Measurements from ENCODE around the gene NOTCH1. TPM values are rescaled to one million over a fixed set of nuclear protein-coding genes. Genes with fewer than 3 reads are reported as not detected.

Gene NOTCH1
- total RNA-seq, 2 donors from 2014 or later: 23.4 to 24.2 TPM

DNA sequence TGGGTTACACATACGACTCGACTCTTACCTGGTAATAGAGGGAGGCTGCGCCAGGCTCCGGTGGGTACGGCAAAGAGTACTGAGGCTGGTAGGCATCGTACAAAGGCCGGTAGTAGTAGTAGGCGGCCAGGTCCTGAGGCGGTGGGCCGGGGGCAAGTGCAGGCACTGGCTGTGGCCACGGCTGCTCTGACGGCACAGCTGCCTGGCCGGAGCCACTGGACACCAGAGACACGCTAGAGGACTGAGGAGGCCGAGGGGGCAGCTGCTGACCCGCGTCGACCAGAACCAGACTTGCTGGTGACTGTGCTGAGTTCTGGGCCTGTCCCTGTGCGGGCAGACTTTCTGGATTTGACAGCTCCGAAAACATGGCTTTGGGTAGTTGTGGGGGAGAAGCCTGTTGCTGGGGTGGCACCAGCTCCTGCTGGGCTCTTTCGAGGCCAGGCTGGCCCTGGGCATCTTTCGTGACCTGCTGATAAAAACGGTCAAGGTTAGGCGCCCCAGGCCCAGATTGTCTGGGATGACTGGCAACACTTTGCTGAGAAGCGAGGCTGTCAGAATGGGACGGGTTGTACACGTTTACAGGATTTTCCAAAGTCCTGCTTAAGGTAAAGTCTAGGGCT, 71.7 kb downstream of the NOTCH1 start:
- H3K27me3 ChIP-seq (ENCODE audit: control insufficient read depth, insufficient read depth, low read length, poor library complexity, severe bottlenecking): no peaks in the 10 kb centered on the region
- no peak overlapping the region for H3K27ac ChIP-seq (ENCODE audit: low read depth, low read length)
- H3K4me3 ChIP-seq (ENCODE audit: low read length): no peak overlapping the region
- TF ChIP-seq, protein P1, sequence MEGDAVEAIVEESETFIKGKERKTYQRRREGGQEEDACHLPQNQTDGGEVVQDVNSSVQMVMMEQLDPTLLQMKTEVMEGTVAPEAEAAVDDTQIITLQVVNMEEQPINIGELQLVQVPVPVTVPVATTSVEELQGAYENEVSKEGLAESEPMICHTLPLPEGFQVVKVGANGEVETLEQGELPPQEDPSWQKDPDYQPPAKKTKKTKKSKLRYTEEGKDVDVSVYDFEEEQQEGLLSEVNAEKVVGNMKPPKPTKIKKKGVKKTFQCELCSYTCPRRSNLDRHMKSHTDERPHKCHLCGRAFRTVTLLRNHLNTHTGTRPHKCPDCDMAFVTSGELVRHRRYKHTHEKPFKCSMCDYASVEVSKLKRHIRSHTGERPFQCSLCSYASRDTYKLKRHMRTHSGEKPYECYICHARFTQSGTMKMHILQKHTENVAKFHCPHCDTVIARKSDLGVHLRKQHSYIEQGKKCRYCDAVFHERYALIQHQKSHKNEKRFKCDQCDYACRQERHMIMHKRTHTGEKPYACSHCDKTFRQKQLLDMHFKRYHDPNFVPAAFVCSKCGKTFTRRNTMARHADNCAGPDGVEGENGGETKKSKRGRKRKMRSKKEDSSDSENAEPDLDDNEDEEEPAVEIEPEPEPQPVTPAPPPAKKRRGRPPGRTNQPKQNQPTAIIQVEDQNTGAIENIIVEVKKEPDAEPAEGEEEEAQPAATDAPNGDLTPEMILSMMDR (conservative IDR thresholded peaks at IDR 0.05): no peak
- H3K27ac Mint-ChIP-seq: no peak overlapping the region
- no peak overlapping the region for H3K4me3 Mint-ChIP-seq
- no peaks in the 10 kb centered on the region for H3K9me3 ChIP-seq (ENCODE audit: control insufficient read depth, low read length)
- H3K9me3 Mint-ChIP-seq: no peaks in the 10 kb centered on the region
- H3K27me3 Mint-ChIP-seq (ENCODE audit: insufficient read depth): no peaks in the 10 kb centered on the region
- peaks cover 62% of the 10 kb centered on the region for H3K36me3 Mint-ChIP-seq (ENCODE audit: low read depth)
- 92% methylated on average over 21 to 27 of the region's 27 CpGs for WGBS, 2 experiments (ENCODE audit: insufficient coverage in 1 of 2, insufficient read length in 1 of 2)
- no peaks in the 10 kb centered on the region for H3K4me1 ChIP-seq (ENCODE audit: control insufficient read depth, insufficient read depth, low read length)
- no peak for DNase-seq
- peaks cover 97% of the 10 kb centered on the region for H3K36me3 ChIP-seq (ENCODE audit: control insufficient read depth, insufficient read depth, low read length)
- no peaks in the 10 kb centered on the region for H3K4me1 Mint-ChIP-seq
- H3K9ac ChIP-seq (ENCODE audit: extremely low read depth, low read length, poor library complexity, severe bottlenecking): no peak overlapping the region

DNA sequence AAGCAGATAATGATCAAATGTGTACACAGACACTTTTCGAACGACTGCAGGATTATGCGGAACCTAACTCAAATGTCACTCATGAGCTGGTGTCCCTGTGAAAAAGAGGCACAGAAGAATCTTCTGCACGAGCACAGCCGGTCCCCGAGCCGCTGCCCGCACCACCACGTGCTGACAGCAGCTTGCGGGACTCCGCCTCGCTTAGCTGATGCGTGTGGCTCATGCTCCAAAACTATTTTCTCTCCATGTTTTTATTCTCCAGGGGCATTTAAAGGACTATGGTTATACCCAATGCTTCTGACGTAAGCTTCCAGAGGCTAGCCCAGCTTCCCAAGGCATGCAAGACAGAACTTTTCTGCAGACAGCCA, 72.5 kb downstream of the NOTCH1 start:
- Mint-ChIP-seq H3K4me1 (no peaks in the 10 kb centered on the region), H3K9me3 (no peaks in the 10 kb centered on the region), H3K27me3 (ENCODE audit: insufficient read depth) (no peaks in the 10 kb centered on the region), H3K4me3 (no peak overlapping the region), H3K27ac (no peak overlapping the region), H3K36me3 (ENCODE audit: low read depth) (peaks cover 55% of the 10 kb centered on the region)
- Histone ChIP-seq H3K4me1 (ENCODE audit: control insufficient read depth, insufficient read depth, low read length) (no peaks in the 10 kb centered on the region), H3K4me3 (ENCODE audit: low read length) (no peak overlapping the region), H3K27ac (ENCODE audit: low read depth, low read length) (no peak overlapping the region), H3K27me3 (ENCODE audit: control insufficient read depth, insufficient read depth, low read length, poor library complexity, severe bottlenecking) (no peaks in the 10 kb centered on the region), H3K9ac (ENCODE audit: extremely low read depth, low read length, poor library complexity, severe bottlenecking) (no peak overlapping the region), H3K9me3 (ENCODE audit: control insufficient read depth, low read length) (no peaks in the 10 kb centered on the region), H3K36me3 (ENCODE audit: control insufficient read depth, insufficient read depth, low read length) (peaks cover 97% of the 10 kb centered on the region)
- TF ChIP-seq, protein P1 (conservative IDR thresholded peaks at IDR 0.05): no peak
- DNase-seq: no peak
- 96% methylated on average over 12 to 14 of the region's 14 CpGs for WGBS, 2 experiments (ENCODE audit: insufficient coverage in 1 of 2, insufficient read length in 1 of 2)

- TF ChIP-seq, protein P1 (conservative IDR thresholded peaks at IDR 0.05): no peak
Measured at GRCh38 chr9:136472640-136473353, 73.1 kb downstream of the NOTCH1 start.

More at GRCh38 chr9:136472640-136473353, 73.1 kb downstream of the NOTCH1 start:
- Histone ChIP-seq H3K27me3 (ENCODE audit: control insufficient read depth, insufficient read depth, low read length, poor library complexity, severe bottlenecking) (no peaks in the 10 kb centered on the region), H3K4me3 (ENCODE audit: low read length) (no peak overlapping the region), H3K9ac (ENCODE audit: extremely low read depth, low read length, poor library complexity, severe bottlenecking) (no peak overlapping the region), H3K9me3 (ENCODE audit: control insufficient read depth, low read length) (no peaks in the 10 kb centered on the region), H3K4me1 (ENCODE audit: control insufficient read depth, insufficient read depth, low read length) (no peaks in the 10 kb centered on the region), H3K36me3 (ENCODE audit: control insufficient read depth, insufficient read depth, low read length) (peaks cover 98% of the 10 kb centered on the region), H3K27ac (ENCODE audit: low read depth, low read length) (no peak overlapping the region)
- H3K27ac Mint-ChIP-seq: no peak overlapping the region
- H3K4me1 Mint-ChIP-seq: no peaks in the 10 kb centered on the region
- H3K4me3 Mint-ChIP-seq: no peak overlapping the region
- no peak for DNase-seq
- WGBS, 2 experiments (ENCODE audit: insufficient coverage in 1 of 2, insufficient read length in 1 of 2): 96 to 99% methylated on average over 19 to 28 of the region's 28 CpGs
- H3K9me3 Mint-ChIP-seq: no peaks in the 10 kb centered on the region
- peaks cover 55% of the 10 kb centered on the region for H3K36me3 Mint-ChIP-seq (ENCODE audit: low read depth)
- H3K27me3 Mint-ChIP-seq (ENCODE audit: insufficient read depth): no peaks in the 10 kb centered on the region

All from endodermal cell (in vitro differentiated cells).